A673 (cell line): ENCODE data around the gene MPZL1. TPM values are rescaled to one million over a fixed set of nuclear protein-coding genes. Genes with fewer than 3 reads are reported as not detected.

Experiments used
- BruUV-seq: library from RNA; stranded (reverse); fragments of 400-500 nt; replicated peaks from 2 replicates; lab custom pipeline; 2021; lab: Mats Ljungman, UMichigan
- CTCF ChIA-PET: fragments of 300-600 bp; sonication (Branson Sonifier 250); formaldehyde crosslinking; loops from one replicate; lab custom pipeline; 2022; ENCODE audit warnings: antibody characterized with exemption; lab: Charles Lee
- POLR2A ChIA-PET: fragments of 300-600 bp; sonication (Branson Sonifier 250); formaldehyde crosslinking; loops from one replicate; lab custom pipeline; 2022; ENCODE audit warnings: antibody characterized with exemption; ENCODE audit not compliant: low non-redundant PET; lab: Charles Lee
- DNase-seq: peaks from one replicate; pipeline ENCODE4 v3.0.0-alpha.2; 2015; ENCODE audit warnings: low spot score
- H3K27ac ChIP-seq: fragments of 200-600 bp; sonication (generic); 2 replicates; pipeline ENCODE4 v1.5.1; 2016; ENCODE audit warnings: mixed run types, low read depth, mild to moderate bottlenecking, mixed read lengths, antibody characterized with exemption, low read length; ENCODE audit not compliant: poor library complexity, severe bottlenecking
- H3K27me3 ChIP-seq: fragments of 200-600 bp; sonication (generic); replicated peaks from 2 replicates; pipeline ENCODE4 v1.6.1; 2017; ENCODE audit warnings: mixed run types, low read depth, mild to moderate bottlenecking, mixed read lengths, antibody characterized with exemption, low read length; ENCODE audit not compliant: insufficient read depth, poor library complexity
- H3K36me3 ChIP-seq: fragments of 200-600 bp; sonication (generic); 2 replicates; pipeline ENCODE4 v1.6.1; 2016; ENCODE audit warnings: mixed run types, mild to moderate bottlenecking, mixed read lengths, antibody characterized with exemption, low read length; ENCODE audit not compliant: insufficient read depth, poor library complexity, severe bottlenecking
- H3K4me1 ChIP-seq: fragments of 200-600 bp; sonication (generic); 2 replicates; pipeline ENCODE4 v1.6.1; 2017; ENCODE audit warnings: mixed run types, mild to moderate bottlenecking, mixed read lengths, antibody characterized with exemption, low read length; ENCODE audit not compliant: insufficient read depth, poor library complexity, severe bottlenecking
- H3K4me3 ChIP-seq: fragments of 200-600 bp; sonication (generic); 2 replicates; pipeline ENCODE4 v1.5.1; 2016; ENCODE audit warnings: low read depth, mixed run types, mild to moderate bottlenecking, mixed read lengths, low read length; ENCODE audit not compliant: poor library complexity, severe bottlenecking
- H3K9me3 ChIP-seq: fragments of 200-600 bp; sonication (generic); 2 replicates; pipeline ENCODE4 v1.6.1; 2016; ENCODE audit warnings: mixed run types, low read depth, mild to moderate bottlenecking, mixed read lengths, antibody characterized with exemption, low read length; ENCODE audit not compliant: poor library complexity, severe bottlenecking
- EZH2 ChIP-seq: fragments of 200-600 bp; sonication (generic); IDR thresholded peaks from 2 replicates; pipeline ENCODE4 v1.6.1; 2017; ENCODE audit warnings: borderline replicate concordance, low read depth, mild to moderate bottlenecking, mixed read lengths, antibody characterized with exemption, low read length; ENCODE audit not compliant: poor library complexity, severe bottlenecking
- intact Hi-C: fragments of 100-400 bp; cut with micrococcal nuclease; formaldehyde crosslinking; loops from one replicate; pipeline ENCODE4 v1.10.0; 2022; ENCODE audit not compliant: unreplicated experiment
- total RNA-seq: library from RNA; stranded (reverse); gene quantifications from 2 replicates; pipeline ENCODE4 v1.2.3, GENCODE V29; 2021
- TF ChIP-seq, protein P1 (sequence below): fragments of 300-800, 200-600 bp; sonication (generic); conservative IDR thresholded peaks from 2 replicates; pipeline ENCODE4 v1.5.1; 2017; ENCODE audit warnings: low read depth, mild to moderate bottlenecking, antibody characterized with exemption, low read length, moderate library complexity, mixed read lengths

MPZL1 gene
- total RNA-seq, 1 experiment from 2014 or later: 87.8 TPM

DNA sequence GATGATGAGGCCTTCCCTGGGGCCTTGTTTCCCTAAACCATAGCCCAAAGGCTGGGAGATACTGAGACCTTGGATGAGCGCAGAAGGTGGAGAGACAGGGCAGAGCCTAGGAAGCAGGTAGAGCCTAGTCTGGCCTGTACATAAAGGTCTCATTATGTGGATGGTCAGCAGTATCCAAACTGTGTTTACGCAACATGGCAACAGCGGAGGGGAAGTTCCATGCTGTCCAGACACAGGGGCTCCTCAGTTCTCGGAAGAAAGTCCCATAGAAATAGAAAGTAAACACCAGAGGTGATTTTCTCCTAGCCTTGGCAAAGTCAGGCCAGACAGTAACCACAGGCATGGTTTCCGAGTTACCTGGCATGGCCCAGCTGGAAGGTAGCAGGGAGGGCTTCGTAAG lies 42.1 kb upstream of the MPZL1 start:
- H3K27me3 ChIP-seq: no peaks in the 10 kb centered on the region
- CTCF ChIA-PET: no interaction called here
- POLR2A ChIA-PET: no interaction called here
- H3K27ac ChIP-seq: no peak overlapping the region
- no peaks in the 10 kb centered on the region for H3K9me3 ChIP-seq
- intact Hi-C loops: loop anchor here (10.0 kb wide), 1 partner anchor 615 kb away; no protein-coding TSS in a partner anchor
- H3K36me3 ChIP-seq: no peaks in the 10 kb centered on the region
- DNase-seq: no peak
- BruUV-seq: no TSS peak
- TF ChIP-seq, protein P1, sequence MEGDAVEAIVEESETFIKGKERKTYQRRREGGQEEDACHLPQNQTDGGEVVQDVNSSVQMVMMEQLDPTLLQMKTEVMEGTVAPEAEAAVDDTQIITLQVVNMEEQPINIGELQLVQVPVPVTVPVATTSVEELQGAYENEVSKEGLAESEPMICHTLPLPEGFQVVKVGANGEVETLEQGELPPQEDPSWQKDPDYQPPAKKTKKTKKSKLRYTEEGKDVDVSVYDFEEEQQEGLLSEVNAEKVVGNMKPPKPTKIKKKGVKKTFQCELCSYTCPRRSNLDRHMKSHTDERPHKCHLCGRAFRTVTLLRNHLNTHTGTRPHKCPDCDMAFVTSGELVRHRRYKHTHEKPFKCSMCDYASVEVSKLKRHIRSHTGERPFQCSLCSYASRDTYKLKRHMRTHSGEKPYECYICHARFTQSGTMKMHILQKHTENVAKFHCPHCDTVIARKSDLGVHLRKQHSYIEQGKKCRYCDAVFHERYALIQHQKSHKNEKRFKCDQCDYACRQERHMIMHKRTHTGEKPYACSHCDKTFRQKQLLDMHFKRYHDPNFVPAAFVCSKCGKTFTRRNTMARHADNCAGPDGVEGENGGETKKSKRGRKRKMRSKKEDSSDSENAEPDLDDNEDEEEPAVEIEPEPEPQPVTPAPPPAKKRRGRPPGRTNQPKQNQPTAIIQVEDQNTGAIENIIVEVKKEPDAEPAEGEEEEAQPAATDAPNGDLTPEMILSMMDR: no peak
- no peak for TF ChIP-seq EZH2
- no peak overlapping the region for H3K4me3 ChIP-seq
- H3K4me1 ChIP-seq: no peaks in the 10 kb centered on the region

DNA sequence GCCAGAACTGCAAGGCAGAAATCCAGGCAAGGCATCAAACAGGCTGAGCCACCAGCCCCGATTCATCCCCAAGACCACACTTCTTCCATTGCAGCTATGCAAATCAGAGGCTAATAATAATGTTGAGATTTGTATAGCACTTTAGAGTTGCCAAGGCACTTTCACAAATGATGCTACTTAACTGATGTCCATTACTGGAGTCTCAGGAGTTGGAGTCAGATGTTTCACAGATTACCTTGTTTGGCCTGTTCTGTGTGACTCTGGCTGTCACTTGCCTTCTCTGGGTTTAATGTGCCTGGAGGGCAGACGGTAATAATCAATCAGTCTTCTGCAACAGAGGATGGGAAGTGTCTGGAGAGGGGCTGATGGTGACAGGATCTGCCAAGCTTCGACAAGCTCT lies 40.8 kb upstream of the MPZL1 start:
- Histone ChIP-seq H3K4me3 (no peak overlapping the region), H3K9me3 (no peaks in the 10 kb centered on the region), H3K36me3 (no peaks in the 10 kb centered on the region), H3K27ac (no peak overlapping the region), H3K4me1 (no peaks in the 10 kb centered on the region), H3K27me3 (no peaks in the 10 kb centered on the region)
- no TSS peak for BruUV-seq
- TF ChIP-seq, protein P1: no peak
- no peak for TF ChIP-seq EZH2
- intact Hi-C loops: loop anchor here (10.0 kb wide), 1 partner anchor 616 kb away; no protein-coding TSS in a partner anchor
- DNase-seq: no peak
- ChIA-PET POLR2A (no interaction called here), CTCF (no interaction called here)

DNA sequence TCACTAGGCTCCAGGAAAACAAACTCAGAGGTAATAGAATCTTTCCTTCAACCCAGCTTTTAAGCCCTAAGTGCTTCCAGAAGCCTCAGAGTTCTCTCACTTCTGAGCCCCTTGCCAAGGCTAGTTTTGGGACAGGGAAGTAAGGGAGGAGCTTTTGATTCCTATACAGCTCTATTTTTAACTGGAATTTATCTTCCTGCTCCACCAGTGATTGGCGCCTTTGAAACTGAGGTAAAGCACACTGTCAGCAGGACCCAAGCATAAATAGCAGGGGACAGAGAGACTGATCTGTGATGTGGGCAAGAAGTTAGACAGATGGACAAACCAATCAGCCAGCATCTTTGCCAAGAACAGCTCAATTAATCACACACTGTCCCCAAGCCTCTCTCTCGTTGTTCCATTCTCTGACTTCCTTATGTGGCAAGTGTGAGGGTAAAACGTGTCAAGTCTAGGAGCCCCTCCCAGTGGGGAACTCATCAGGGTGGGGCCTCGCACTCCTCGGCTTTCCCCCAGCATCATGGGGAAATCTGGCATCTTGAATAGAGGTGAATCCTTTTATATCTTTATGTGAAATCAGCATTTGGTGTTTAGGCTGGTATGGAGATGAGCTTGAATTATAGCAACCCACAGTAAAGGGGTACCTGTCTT lies 40.2 kb upstream of the MPZL1 start:
- intact Hi-C loops: loop anchor here (10.0 kb wide), 1 partner anchor 617 kb away; no protein-coding TSS in a partner anchor
- no peaks in the 10 kb centered on the region for H3K9me3 ChIP-seq
- H3K36me3 ChIP-seq: no peaks in the 10 kb centered on the region
- POLR2A ChIA-PET: no interaction called here
- CTCF ChIA-PET: no interaction called here
- H3K4me3 ChIP-seq: no peak overlapping the region
- DNase-seq: no peak
- no peaks in the 10 kb centered on the region for H3K4me1 ChIP-seq
- BruUV-seq: no TSS peak
- no peak overlapping the region for H3K27ac ChIP-seq
- H3K27me3 ChIP-seq: no peaks in the 10 kb centered on the region
- TF ChIP-seq, protein P1: no peak
- TF ChIP-seq EZH2: no peak
